ENCODE measurements around the gene MAOA.
"Not testable (repeated sequence)": the region's sequence is repeated elsewhere in the genome, so short reads cannot be mapped to it uniquely, and the experiment has no call there.

The MAOA gene

DNA sequence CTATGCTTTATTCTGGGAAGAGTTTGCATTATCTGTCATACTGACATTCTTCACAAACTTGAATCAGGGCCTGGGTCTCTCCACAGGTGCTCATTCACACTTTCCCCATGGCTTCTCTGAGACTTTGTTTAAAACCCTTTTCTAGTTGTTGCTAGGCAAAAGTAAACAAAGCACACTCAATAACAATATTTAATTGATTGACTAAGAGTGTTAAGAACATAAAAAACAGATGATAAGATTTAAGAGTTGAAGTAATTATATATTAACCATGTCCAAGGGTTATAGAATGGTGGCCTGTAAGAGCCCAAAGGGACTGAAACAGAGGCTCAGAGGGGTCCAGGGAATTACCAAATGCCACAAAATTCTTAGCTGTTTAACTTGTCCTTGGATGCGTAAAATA, 7.1 kb downstream of the MAOA start:
- no peak for DNase-seq (ENCODE audit: low spot score)

- DNase-seq (ENCODE audit: low spot score), result no peak
Measured at GRCh38 chrX:43664258-43664657, 8.2 kb downstream of the MAOA start.

- no peak for DNase-seq (ENCODE audit: low spot score)
Measured at GRCh38 chrX:43664708-43665107, 8.6 kb downstream of the MAOA start.

- DNase-seq (ENCODE audit: low spot score), result no peak
Measured at GRCh38 chrX:43666311-43666912, 10.3 kb downstream of the MAOA start.

DNA sequence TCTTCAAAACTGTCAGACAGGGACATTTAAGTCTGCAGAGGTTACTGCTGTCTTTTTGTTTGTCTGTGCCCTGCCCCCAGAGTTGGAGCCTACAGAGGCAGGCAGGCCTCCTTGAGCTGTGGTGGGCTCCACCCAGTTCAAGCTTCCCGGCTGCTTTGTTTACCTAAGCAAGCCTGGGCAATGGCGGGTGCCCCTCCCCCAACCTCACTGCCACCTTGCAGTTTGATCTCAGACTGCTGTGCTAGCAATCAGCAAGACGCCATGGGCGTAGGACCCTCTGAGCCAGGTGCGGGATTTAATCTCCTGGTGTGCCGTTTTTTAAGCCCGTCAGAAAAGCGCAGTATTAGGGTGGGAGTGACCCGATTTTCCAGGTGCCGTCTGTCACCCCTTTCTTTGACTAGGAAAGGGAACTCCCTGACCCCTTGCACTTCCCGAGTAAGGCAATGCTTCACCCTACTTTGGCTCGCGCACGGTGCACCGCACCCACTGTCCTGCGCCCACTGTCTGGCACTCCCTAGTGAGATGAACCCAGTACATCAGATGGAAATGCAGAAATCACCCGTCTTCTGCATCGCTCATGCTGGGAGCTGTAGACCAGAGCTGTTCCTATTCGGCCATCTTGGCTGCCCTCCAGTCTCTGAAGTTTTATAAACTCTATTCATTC, 20.0 kb downstream of the MAOA start:
- DNase-seq (ENCODE audit: low spot score), result not testable (repeated sequence)

DNA sequence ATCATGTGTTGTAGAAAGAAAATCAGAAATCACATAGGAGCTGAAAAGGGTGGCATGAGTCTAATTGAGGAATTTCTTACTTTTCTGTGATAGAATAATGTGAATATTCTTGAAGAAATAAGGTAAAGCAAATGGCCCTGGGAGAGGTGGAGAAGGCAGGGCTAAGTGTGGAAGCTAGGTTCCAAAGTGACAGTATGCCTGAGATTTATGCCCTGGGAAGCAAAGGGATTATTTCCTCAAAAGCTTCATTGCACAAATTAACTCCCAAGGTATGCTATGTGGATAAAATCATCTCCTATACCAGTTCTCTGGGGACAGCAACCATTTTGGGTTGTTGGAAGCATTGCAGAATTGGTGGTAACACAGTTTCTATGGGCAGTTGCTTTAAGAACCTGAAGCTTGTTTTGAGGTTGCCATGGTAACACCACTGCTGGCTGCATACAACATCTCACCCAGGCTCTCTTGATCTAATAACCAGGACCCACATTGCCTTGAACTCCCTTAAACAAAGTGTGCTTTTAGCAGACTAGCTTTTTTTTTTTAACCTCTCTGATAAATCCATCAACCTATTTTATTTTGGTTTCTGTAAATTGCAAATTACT, 21.0 kb downstream of the MAOA start:
- no peak for DNase-seq (ENCODE audit: low spot score)

- no peak for DNase-seq (ENCODE audit: low spot score)
Measured at GRCh38 chrX:43677993-43678392, 21.9 kb downstream of the MAOA start.

DNA sequence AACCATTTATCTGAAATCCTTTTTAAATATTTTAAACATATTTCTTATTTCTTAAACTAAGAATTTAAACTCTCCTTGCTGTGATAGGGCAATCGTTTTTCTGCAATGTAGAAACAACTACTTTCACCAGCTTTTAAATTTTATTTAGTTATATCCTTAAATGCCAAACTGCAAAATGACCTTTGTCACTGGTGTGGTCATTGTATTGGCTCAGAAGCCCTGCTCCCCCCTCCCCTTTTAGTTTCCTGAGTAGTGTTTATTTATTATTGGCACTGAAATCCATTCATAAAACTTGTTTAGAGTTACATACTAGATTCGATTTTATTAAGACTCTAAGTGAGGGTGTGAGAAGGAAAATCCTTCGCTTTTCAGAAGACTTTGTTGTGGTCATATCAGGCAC, 23.0 kb downstream of the MAOA start:
- DNase-seq (ENCODE audit: low spot score), result no peak

DNA sequence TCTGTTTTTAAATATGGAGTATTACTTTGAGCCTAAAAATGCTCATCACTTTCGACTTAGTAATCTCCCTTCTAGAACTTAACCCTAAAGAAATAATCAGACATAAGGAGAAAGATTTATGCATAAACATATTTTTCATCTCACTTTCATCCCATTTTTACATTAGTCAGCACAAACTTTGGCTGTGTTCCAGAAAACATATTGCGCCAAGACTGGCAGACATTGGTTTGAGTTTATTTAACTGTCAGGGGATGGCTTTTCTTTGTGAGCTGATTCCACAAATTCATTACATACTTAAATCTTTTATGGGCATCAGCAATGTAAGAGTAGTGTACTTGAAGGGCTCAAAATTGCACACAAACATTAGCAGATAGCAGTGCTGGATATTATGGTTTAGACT, 23.7 kb downstream of the MAOA start:
- DNase-seq (ENCODE audit: low spot score), result no peak

- DNase-seq (ENCODE audit: low spot score), result no peak
Measured at GRCh38 chrX:43682726-43683125, 26.6 kb downstream of the MAOA start.

DNA sequence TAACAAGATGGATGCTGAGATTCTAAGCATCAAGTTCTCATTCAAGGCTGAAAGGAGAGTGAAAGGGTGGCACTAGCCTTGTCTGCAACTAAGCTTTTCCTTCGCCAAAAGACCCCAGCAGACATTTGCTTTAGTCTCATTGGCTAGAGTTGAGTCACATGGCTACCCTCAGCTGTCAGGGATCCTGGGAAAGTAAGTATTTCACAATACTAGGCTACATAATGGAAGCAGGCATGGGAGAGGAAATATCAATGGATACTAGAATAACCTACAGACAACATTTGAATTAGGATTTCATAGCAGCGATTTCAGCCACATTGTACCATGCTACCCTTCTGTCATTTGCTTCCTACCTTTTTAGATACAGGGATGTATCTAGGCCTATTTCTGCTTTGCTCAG, 29.1 kb downstream of the MAOA start:
- DNase-seq (ENCODE audit: low spot score), result no peak

- no peak for DNase-seq (ENCODE audit: low spot score)
Measured at GRCh38 chrX:43688586-43688985, 32.5 kb downstream of the MAOA start.

GRCh38 chrX:43693602-43694406, 37.7 kb downstream of the MAOA start:
- no peak for DNase-seq (ENCODE audit: low spot score)

DNA sequence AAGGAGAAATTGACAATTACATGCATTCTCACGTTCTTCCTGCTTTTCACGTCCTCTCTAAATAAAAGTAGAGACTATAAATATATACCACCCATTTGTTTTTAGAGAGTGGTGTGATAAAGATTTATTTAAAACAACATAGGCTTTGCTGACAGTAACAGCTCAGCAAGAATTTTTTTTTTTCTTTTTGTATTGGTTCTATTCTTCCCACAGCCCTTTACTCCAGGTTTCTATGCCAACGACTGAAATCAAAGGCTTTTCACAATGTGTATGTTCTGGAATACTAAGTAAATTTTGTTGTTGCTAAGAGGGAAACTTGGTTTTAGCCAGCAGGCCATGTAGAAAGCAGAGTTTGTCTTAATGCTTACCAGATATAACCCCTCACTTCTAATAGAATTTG, 43.4 kb downstream of the MAOA start:
- DNase-seq (ENCODE audit: low spot score), result no peak

DNA sequence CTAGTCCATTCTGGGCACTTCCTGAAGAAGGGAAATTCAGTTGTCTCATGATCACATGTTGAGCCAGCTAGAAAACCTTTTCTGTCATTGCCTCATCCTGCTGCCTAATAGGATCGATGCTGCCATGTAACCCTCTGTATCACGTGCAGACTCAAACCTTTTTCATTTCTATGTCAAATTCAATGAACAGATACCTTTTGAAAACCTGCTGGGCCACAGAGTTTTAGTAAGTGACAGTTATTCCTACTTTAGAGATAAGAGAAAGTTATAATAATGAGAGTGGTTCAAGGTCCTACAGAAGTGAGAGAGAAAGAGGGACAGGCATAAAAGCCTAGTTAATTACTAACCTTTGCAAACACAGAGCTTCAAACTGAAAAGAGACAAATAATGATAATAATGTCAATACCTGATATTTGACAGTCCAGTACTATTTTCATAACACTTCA, 46.0 kb downstream of the MAOA start:
- DNase-seq (ENCODE audit: low spot score), result no peak

DNA sequence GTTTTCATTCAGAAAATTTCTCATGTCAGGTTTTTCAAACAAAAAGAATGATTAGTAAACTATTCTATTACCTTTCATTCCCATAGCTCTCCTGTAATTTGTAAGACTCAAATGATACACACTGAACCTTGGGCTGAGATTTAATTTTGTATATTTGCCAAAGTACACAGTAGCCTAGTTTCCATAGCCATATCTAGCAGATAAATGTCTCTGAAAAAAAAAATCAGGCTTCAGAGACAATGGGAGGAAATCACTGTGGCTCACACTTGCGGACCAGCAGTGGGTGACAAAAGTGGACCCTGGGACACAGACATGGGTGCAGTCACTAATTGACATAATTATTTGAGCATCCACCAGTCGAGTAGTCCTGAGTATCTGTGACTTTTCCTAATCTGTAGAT, 46.6 kb downstream of the MAOA start:
- DNase-seq (ENCODE audit: low spot score), result no peak

GRCh38 chrX:43703211-43703791, 47.2 kb downstream of the MAOA start:
- DNase-seq (ENCODE audit: low spot score), result peak; percentile 24

GRCh38 chrX:43706786-43707370, 50.8 kb downstream of the MAOA start:
- DNase-seq (ENCODE audit: low spot score), result no peak

DNA sequence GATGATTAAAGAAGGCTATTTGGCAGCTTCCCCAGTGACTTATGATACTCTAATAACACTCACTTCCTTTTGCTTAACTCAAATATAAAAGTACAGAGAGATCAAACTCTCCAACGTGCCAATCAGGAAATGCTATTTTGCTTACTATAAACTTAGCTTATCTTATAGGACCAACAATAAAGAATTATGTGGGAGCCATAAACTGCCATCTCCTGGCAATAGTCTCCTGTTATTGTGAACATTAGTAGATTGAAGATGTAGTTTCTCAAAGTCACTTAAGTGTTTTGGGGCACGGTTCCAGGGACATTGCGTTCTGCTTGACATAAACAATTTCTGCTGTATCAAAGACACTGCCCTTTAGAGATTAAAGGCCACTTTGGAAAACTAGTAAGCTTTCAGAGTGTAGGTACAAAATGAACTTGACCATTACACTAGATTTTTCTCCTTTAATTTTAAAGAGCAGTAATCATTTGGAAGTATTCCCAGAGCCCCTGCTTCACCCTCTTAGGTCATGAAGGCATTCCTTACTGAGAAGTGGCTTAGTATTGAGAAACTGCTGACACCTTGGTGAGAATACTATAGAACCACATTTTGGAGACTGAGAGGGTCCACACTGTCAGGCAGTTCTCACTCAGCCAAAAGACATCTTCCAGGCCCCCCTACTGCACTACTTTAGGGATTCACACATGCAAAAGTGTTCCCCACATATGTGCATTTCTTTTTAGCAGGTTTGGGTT, 51.9 kb downstream of the MAOA start:
- DNase-seq (ENCODE audit: low spot score), result no peak

DNA sequence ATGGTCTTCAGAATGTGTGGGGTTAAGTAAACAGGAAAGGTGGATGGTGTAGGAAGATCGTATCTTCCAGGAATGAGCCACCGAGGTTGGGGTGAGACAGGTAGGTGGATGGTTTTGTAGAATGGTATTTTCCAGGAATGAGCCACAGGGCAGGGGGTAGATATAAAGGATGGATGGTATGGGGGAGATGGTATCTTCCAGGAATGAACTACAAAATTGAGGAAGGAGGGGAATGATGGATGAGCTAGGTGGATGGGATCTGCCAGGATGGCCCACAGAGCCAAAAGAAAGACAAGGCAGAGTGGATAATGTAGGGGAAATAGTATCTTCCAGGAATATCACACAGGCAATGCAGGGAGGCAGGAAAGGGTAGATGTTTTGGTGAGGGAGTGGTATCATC, 60.0 kb downstream of the MAOA start:
- DNase-seq (ENCODE audit: low spot score), result no peak

DNA sequence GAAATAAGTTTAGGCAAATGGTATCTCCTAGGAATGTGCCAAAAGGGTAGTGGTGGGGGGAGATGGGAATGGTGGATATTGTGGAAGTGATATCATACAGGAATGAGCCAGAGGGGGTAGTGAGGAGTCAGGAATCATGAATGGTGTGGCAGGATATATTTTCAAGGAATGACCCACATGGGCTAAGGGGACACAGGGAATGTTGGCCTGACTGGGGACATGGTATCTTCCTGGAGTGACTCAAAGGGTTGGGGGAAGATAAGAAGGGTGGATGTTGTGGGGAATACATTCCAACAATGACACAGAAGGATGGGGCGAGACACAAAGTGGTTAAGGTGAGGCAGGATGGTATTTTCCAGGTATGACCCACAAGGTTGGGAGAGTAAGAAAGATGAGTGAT, 60.6 kb downstream of the MAOA start:
- DNase-seq (ENCODE audit: low spot score), result no peak
